ENCODE data around the gene TM2D3.
"Not testable (repeated sequence)": the region's sequence is repeated elsewhere in the genome, so short reads cannot be mapped to it uniquely, and the experiment has no call there.

Gene TM2D3

GRCh38 chr15:101657171-101657570 is 5.0 kb upstream of the TM2D3 start:
- DNase-seq (ENCODE audit: low read depth in 2 of 2) = no peak

DNA sequence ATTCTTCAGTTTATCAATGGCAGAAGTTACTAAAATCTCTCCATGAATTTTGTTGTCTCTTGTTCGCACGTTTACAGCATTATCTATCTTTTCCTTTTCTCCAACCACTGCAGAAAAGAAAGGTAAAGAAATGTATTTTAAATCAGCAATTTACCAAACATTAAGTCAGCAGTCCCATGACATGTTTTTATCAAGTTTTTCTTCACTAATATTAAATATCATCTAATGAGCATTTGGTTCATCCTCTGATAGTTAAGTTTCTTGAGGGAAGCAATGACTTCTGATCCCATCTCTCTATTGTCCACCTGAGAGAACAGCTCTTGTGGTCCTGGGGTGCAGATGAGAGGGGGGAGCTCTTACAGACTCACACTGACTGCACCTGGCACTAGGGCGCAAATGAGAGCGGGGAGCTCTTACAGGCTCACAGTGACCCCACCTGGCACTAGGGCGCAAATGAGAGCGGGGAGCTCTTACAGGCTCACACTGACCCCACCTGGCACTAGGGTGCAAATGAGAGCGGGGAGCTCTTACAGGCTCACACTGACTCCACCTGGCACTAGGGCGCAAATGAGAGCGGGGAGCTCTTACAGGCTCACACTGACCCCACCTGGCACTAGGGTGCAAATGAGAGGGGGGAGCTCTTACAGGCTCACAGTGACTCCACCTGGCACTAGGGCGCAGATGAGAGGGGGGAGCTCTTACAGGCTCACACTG is 2.6 kb upstream of the TM2D3 start:
- not testable (repeated sequence) for DNase-seq (ENCODE audit: low read depth in 2 of 2)

GRCh38 chr15:101654171-101654570 is 2.0 kb upstream of the TM2D3 start:
- no peak for DNase-seq (ENCODE audit: low read depth in 2 of 2)

- no peak for DNase-seq (ENCODE audit: low read depth in 2 of 2)
Measured at GRCh38 chr15:101652786-101653430, 727 bp upstream of the TM2D3 start.

- no peak for DNase-seq (ENCODE audit: low read depth in 2 of 2)
Measured at GRCh38 chr15:101651554-101652097, 555 bp downstream of the TM2D3 start.

DNA sequence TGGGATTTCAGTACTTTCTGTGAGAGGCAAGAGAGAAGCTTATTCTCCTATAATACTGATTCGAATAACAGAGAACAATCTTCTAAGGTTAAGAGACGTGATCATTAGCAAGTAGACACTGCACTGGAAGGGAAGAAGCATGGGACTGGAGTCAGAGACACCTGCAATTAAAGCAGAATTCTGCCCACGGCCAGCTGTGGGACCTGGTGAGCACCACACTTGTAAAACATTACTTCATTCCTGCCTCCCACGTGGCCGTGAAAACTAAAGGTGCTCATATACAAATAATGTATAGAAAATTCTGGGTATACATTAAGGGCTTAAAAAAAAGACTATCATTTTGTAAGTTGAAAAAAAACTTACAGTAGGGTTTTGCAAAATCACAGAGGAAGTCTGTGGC is 2.0 kb downstream of the TM2D3 start:
- DNase-seq (ENCODE audit: low read depth in 2 of 2) = no peak

DNA sequence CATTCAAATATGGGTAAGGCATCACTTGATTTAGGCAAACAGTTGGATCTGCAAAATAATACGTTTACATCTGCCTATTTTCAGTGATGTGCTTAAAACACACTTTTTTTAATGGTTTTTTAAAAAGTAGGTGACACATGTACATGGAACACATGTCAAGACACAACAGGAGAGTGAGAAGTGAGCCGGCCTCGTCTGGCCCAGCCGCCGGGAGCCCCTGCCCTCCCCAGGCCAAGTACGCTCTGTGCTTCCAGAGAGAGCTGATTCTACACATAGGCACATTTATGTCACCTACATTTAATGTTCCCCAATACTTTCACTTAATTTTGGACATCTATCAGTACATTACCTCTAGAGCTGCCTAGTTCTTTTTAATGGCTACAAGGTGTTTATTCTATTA is 3.8 kb downstream of the TM2D3 start:
- DNase-seq (ENCODE audit: low read depth in 2 of 2) = no peak

DNA sequence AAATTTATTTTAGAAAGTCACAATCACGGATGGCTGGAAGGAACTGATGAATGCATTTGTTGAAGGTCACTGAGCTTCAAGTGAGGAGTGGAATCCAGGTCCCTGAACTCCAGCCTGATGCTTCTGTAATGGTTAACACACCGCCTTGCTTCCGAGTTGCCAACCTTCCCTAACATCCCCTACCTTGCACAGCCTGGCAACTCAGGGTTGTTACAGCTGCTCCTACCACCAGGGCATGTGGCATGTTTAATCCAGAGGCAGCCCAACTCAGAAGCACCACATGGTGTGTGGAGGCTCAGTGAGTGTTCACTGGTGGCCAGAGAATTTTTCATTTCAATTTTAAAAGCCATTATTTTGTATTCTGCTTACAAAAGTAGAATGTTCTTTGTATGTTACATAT is 4.9 kb downstream of the TM2D3 start:
- no peak for DNase-seq (ENCODE audit: low read depth in 2 of 2)

GRCh38 chr15:101646672-101647071 is 5.5 kb downstream of the TM2D3 start:
- DNase-seq (ENCODE audit: low read depth in 2 of 2) = no peak

GRCh38 chr15:101642361-101642760 is 9.8 kb downstream of the TM2D3 start:
- DNase-seq (ENCODE audit: low read depth in 2 of 2) = no peak

- no peak for DNase-seq (ENCODE audit: low read depth in 2 of 2)
Measured at GRCh38 chr15:101641894-101642293, 10.3 kb downstream of the TM2D3 start.

- DNase-seq (ENCODE audit: low read depth in 2 of 2) = peak; percentile 28 to 52
Measured at GRCh38 chr15:101641129-101641764, 10.9 kb downstream of the TM2D3 start.

DNA sequence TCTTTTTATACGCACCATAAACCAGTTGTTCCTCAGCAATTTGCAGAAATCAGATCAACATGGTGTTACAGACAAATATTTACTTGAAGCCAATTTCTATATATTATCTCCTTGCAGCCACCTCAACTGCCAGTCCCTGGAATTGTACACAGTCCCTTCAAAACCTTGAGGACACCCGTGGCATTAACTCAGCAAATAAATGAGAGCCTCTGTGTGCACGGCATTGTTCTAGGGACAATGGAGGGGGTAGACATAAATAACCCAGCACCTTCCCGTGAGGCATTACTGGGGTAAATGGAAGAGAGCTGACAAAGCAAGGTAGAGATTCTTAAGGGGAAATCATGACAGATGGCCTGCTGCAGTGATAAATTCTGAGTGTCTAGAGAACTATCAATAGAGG is 12.5 kb downstream of the TM2D3 start:
- DNase-seq (ENCODE audit: low read depth in 2 of 2) = no peak

DNA sequence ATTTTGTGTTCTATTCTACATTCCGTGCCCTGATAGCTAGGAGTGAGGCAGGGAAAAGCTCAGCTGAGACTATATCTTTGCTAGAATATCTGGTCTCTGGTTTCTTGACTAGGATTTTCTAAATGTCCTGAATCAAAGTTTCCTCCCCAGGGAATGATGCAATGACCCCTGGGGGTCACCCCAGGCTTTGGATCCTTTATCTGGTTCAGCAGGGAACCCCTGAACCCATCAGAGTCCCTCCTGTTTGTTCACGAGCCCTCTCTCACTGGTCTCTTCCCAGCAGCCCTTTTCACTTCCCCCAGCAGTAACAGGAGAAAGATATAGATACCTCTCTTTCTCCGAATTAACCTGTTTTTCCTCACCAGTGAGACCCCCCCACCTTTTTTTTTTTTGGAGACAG is 14.3 kb downstream of the TM2D3 start:
- no peak for DNase-seq (ENCODE audit: low read depth in 2 of 2)

GRCh38 chr15:101637516-101637915 is 14.7 kb downstream of the TM2D3 start:
- no peak for DNase-seq (ENCODE audit: low read depth in 2 of 2)

- DNase-seq (ENCODE audit: low read depth in 2 of 2) = no peak
Measured at GRCh38 chr15:101637038-101637437, 15.1 kb downstream of the TM2D3 start.

DNA sequence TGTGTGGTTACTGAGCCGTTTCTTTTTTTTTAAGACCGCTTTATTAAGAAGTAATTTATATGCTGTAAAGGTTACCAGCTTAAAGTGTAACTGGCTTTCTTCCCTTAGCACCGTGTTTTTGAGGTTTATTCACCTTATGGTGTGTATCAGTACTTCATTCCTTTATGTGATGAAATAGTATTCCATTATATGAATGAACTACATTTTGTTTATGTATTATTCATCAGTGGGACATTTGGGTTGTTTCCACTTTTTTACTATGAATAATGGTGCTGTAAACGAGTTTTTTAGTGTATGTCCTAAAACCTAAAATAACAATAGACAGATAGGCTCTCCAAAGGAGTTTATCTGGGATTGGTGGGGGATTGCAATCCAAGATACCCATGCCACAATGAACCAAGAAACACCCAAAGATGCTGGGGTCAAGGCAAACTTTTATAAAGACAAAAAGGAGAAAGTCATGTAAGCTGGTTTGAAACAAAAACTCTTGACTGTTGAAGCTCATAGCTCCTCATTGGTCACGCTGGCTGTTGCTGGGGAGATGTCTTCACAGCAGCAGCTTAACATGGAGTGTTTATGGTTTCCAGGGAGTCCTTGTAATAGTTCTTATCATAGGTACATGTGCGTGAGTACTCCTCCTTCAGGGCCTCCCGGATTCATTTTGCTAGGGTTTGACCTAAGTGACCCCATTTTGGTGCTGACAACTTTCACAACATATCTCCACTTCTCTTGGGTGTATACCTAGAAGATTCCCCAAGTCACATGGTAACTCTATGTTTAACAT is 16.0 kb downstream of the TM2D3 start:
- no peak for DNase-seq (ENCODE audit: low read depth in 2 of 2)

DNA sequence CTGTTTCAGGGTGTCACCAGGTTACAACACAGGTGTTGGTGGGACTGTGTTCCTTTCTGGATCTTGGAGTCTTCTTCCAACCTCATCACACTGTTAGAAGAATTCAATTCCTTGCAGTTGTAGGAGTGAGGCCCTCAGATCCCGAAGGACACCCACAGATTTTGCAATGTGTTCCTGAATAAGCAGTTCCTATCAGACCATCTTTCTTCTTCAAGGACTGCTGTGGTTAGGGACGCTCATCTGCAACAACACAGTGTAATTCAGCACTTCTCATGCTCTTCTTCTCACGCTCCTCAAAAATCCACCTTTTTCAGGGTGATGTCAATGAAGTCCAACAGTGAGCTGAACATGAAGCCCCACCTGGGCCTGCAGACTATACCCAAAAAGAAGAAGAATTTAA is 18.8 kb downstream of the TM2D3 start:
- no peak for DNase-seq (ENCODE audit: low read depth in 2 of 2)

DNA sequence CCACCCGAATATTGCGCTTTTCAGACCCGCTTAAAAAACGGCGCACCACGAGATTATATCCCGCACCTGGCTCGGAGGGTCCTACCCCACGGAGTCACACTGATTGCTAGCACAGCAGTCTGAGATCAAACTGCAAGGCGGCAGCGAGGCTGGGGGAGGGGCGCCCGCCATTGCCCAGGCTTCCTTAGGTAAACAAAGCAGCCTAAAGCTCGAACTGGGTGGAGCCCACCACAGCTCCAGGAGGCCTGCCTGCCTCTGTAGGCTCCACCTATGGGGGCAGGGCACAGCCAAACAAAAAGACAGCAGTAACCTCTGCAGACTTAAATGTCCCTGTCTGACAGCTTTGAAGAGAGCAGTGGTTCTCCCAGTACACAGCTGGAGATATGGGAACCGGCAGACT is 25.5 kb downstream of the TM2D3 start:
- DNase-seq (ENCODE audit: low read depth in 2 of 2) = not testable (repeated sequence)

DNA sequence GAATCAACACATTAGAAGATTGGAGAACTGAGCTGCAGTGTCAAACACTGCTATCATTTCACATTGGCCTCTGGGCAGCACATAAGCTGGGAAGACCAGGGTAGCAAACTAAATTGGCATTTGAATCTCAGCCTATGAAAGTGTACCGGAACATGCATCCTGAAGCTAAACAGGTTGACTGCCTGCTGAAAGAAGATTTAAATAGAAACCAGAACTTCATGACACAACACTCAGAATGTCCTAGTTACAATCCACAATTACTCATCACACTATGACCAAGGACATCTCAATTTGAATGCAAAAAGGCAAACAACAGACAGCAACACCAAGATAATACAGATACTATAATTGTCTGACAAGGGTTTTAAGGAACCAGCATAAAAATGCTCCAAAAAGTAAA is 26.2 kb downstream of the TM2D3 start:
- DNase-seq (ENCODE audit: low read depth in 2 of 2) = no peak

DNA sequence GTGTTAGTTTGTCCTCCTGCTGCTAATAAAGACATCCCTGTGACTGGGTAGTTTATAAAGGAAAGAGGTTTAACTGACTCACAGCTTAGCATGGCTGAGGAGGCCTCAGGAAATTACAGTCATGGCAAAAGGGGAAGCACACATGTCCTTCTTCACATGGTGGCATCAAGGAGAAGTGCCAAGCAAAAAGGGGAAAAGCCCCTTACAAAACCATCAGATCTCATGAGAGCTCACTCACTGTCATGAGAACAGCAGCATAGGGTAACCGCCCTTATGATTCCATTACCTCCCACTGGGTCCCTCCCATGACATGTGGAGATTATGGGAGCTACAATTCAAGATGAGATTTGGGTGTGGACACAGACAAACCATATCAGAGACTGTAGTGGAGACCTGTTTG is 27.0 kb downstream of the TM2D3 start:
- no peak for DNase-seq (ENCODE audit: low read depth in 2 of 2)
